Trophoblast cell (in vitro differentiated cells and primary cell): Measurements from ENCODE around the gene RPS6KA3.
A peak's percentile ranks its signal among the peaks of the same experiment; 100 is the strongest.

Source experiments
- DNase-seq, 2 donors: peaks; one replicate each; pipeline ENCODE4 v3.0.0-alpha.2; 2016
- H2AFZ ChIP-seq: 2 replicates; pipeline ENCODE4 v1.6.1; 2013; ENCODE audit warnings: low read length, moderate library complexity, mild to moderate bottlenecking; ENCODE audit not compliant: insufficient read depth, poor library complexity
- H2AK5ac ChIP-seq: 2 replicates; pipeline ENCODE4 v1.6.1; 2013; ENCODE audit warnings: mild to moderate bottlenecking, low read length
- H2BK120ac ChIP-seq: 2 replicates; pipeline ENCODE4 v1.6.1; 2013; ENCODE audit warnings: low read length, mild to moderate bottlenecking, moderate library complexity; ENCODE audit not compliant: insufficient read depth, poor library complexity
- H2BK12ac ChIP-seq: 2 replicates; pipeline ENCODE4 v1.6.1; 2013; ENCODE audit warnings: mild to moderate bottlenecking, low read length, moderate library complexity
- H2BK5ac ChIP-seq: 2 replicates; pipeline ENCODE4 v1.6.1; 2013; ENCODE audit warnings: low read length, low read depth, moderate library complexity, mild to moderate bottlenecking; ENCODE audit not compliant: poor library complexity
- H3K14ac ChIP-seq: 2 replicates; pipeline ENCODE4 v1.6.1; 2013; ENCODE audit warnings: mild to moderate bottlenecking, low read length
- H3K18ac ChIP-seq: 2 replicates; pipeline ENCODE4 v1.6.1; 2013; ENCODE audit warnings: mild to moderate bottlenecking, low read length
- H3K23ac ChIP-seq: 2 replicates; pipeline ENCODE4 v1.6.1; 2013; ENCODE audit warnings: low read length
- H3K27ac ChIP-seq: 2 replicates; pipeline ENCODE4 v1.5.1; 2013; ENCODE audit warnings: low read depth, mild to moderate bottlenecking, inconsistent platforms, low read length, moderate library complexity
- H3K27me3 ChIP-seq: 2 replicates; pipeline ENCODE4 v1.6.1; 2013; ENCODE audit warnings: inconsistent platforms, mild to moderate bottlenecking, low read length, moderate library complexity; ENCODE audit not compliant: insufficient read depth
- H3K36me3 ChIP-seq, 2 experiments: 1 replicate in 1 of 2; 2 replicates in 1 of 2; pipeline ENCODE4 v1.6.1; 2013; ENCODE audit warnings: low read length in 2 of 2, mild to moderate bottlenecking in 2 of 2, moderate library complexity in 1 of 2; ENCODE audit not compliant: insufficient read depth in 2 of 2, control insufficient read depth in 1 of 2
- H3K4ac ChIP-seq: 2 replicates; pipeline ENCODE4 v1.6.1; 2013; ENCODE audit warnings: low read depth, mild to moderate bottlenecking, low read length, moderate library complexity
- H3K4me1 ChIP-seq, 2 experiments: 1 replicate in 1 of 2; 2 replicates in 1 of 2; pipeline ENCODE4 v1.6.1; 2013; ENCODE audit warnings: low read length in 2 of 2, mild to moderate bottlenecking in 2 of 2, moderate library complexity in 1 of 2; ENCODE audit not compliant: insufficient read depth in 2 of 2, control insufficient read depth in 1 of 2
- H3K4me2 ChIP-seq: 2 replicates; pipeline ENCODE4 v1.6.1; 2013; ENCODE audit warnings: inconsistent platforms, mild to moderate bottlenecking, low read length, moderate library complexity
- H3K4me3 ChIP-seq: 2 replicates; pipeline ENCODE4 v1.5.1; 2013; ENCODE audit warnings: mild to moderate bottlenecking, low read depth, low read length, inconsistent platforms
- H3K79me1 ChIP-seq: one replicate; pipeline ENCODE4 v1.6.1; 2013; ENCODE audit warnings: low read length
- H3K79me2 ChIP-seq: 2 replicates; pipeline ENCODE4 v1.6.1; 2013; ENCODE audit warnings: low read length, mild to moderate bottlenecking; ENCODE audit not compliant: control insufficient read depth, insufficient read depth, poor library complexity
- H3K9ac ChIP-seq: 2 replicates; pipeline ENCODE4 v1.6.1; 2013; ENCODE audit warnings: mild to moderate bottlenecking, low read length
- H3K9me3 ChIP-seq: 2 replicates; pipeline ENCODE4 v1.6.1; 2013; ENCODE audit warnings: low read depth, mild to moderate bottlenecking, control low read depth, inconsistent platforms, low read length; ENCODE audit not compliant: insufficient read depth
- H4K12ac ChIP-seq: 2 replicates; pipeline ENCODE4 v1.6.1; 2013; ENCODE audit warnings: low read depth, mild to moderate bottlenecking, low read length, moderate library complexity
- H4K8ac ChIP-seq: 2 replicates; pipeline ENCODE4 v1.6.1; 2013; ENCODE audit warnings: low read depth, mild to moderate bottlenecking, low read length, moderate library complexity
- H4K91ac ChIP-seq: one replicate; pipeline ENCODE4 v1.6.1; 2013; ENCODE audit warnings: low read depth, mild to moderate bottlenecking, low read length, moderate library complexity
- WGBS: extraction: QIAGEN DNeasy Blood & Tissue Kit; methylation state at CpG from one replicate; pipeline ENCODE4 v1.1.7; 2013; ENCODE audit warnings: missing lambda C conversion rate; ENCODE audit not compliant: insufficient read length, insufficient coverage; ENCODE audit errors: extremely low coverage; 5-methylcytosine and 5-hydroxymethylcytosine counted together

The RPS6KA3 gene

GRCh38 chrX:20225488-20225833 is 41.2 kb downstream of the RPS6KA3 start:
- no peak overlapping the region for H3K4me2 ChIP-seq
- no peak overlapping the region for H2BK5ac ChIP-seq
- H4K8ac ChIP-seq, result no peak overlapping the region
- no peak overlapping the region for H4K12ac ChIP-seq
- H3K4ac ChIP-seq, result no peak overlapping the region
- no peaks in the 10 kb centered on the region for H3K27me3 ChIP-seq
- no CpG with 5 or more reads among the region's 1 CpG for WGBS
- no peak for DNase-seq
- H3K4me3 ChIP-seq, result no peak overlapping the region
- no peak overlapping the region for H3K23ac ChIP-seq
- H2BK12ac ChIP-seq, result no peak overlapping the region
- H4K91ac ChIP-seq, result no peak overlapping the region
- H2BK120ac ChIP-seq, result no peak overlapping the region
- no peak overlapping the region for H3K14ac ChIP-seq
- H3K9ac ChIP-seq, result no peak overlapping the region
- H3K79me2 ChIP-seq, result no peaks in the 10 kb centered on the region
- no peak overlapping the region for H3K27ac ChIP-seq
- H2AK5ac ChIP-seq, result no peak overlapping the region
- no peaks in the 10 kb centered on the region for H3K9me3 ChIP-seq
- no peaks in the 10 kb centered on the region for H3K79me1 ChIP-seq
- H3K36me3 ChIP-seq, result peaks cover 0 to 1% of the 10 kb centered on the region in 2 experiments
- H3K4me1 ChIP-seq, result no peaks in the 10 kb centered on the region
- H2AFZ ChIP-seq, result no peak overlapping the region
- no peak overlapping the region for H3K18ac ChIP-seq

- Histone ChIP-seq H3K14ac (no peak overlapping the region), H3K4me2 (no peak overlapping the region), H3K4ac (no peak overlapping the region), H2BK12ac (no peak overlapping the region), H3K79me1 (no peaks in the 10 kb centered on the region), H3K79me2 (no peaks in the 10 kb centered on the region), H3K27ac (no peak overlapping the region), H3K23ac (no peak overlapping the region), H4K91ac (no peak overlapping the region), H3K9me3 (no peaks in the 10 kb centered on the region), H3K27me3 (no peaks in the 10 kb centered on the region), H3K4me1 (no peaks in the 10 kb centered on the region), H3K9ac (no peak overlapping the region), H2AK5ac (no peak overlapping the region), H3K4me3 (no peak overlapping the region), H4K8ac (no peak overlapping the region), H2BK120ac (no peak overlapping the region), H3K36me3 (peaks cover 0 to 1% of the 10 kb centered on the region in 2 experiments), H4K12ac (no peak overlapping the region), H2BK5ac (no peak overlapping the region), H2AFZ (no peak overlapping the region), H3K18ac (no peak overlapping the region)
- WGBS, result no CpG with 5 or more reads among the region's 2 CpGs
- no peak for DNase-seq
Measured at GRCh38 chrX:20224814-20225487, 41.8 kb downstream of the RPS6KA3 start.

- H3K4me2 ChIP-seq, result no peak overlapping the region
- no peak overlapping the region for H3K4me3 ChIP-seq
- H3K27me3 ChIP-seq, result no peaks in the 10 kb centered on the region
- H4K8ac ChIP-seq, result no peak overlapping the region
- no peak overlapping the region for H4K91ac ChIP-seq
- no peak overlapping the region for H2AK5ac ChIP-seq
- H3K23ac ChIP-seq, result no peak overlapping the region
- H3K9me3 ChIP-seq, result no peaks in the 10 kb centered on the region
- no peaks in the 10 kb centered on the region for H3K4me1 ChIP-seq
- H3K18ac ChIP-seq, result no peak overlapping the region
- no peak overlapping the region for H2BK120ac ChIP-seq
- H3K27ac ChIP-seq, result no peak overlapping the region
- no peak overlapping the region for H2BK5ac ChIP-seq
- no peak for DNase-seq
- no peak overlapping the region for H4K12ac ChIP-seq
- no peaks in the 10 kb centered on the region for H3K79me1 ChIP-seq
- no peaks in the 10 kb centered on the region for H3K79me2 ChIP-seq
- no peak overlapping the region for H2BK12ac ChIP-seq
- no peaks in the 10 kb centered on the region for H3K36me3 ChIP-seq
- no peak overlapping the region for H2AFZ ChIP-seq
- H3K14ac ChIP-seq, result no peak overlapping the region
- no CpG with 5 or more reads among the region's 3 CpGs for WGBS
- H3K9ac ChIP-seq, result no peak overlapping the region
- H3K4ac ChIP-seq, result no peak overlapping the region
Measured at GRCh38 chrX:20221902-20222301, 44.8 kb downstream of the RPS6KA3 start.

- H3K27me3 ChIP-seq, result no peaks in the 10 kb centered on the region
- H3K4me3 ChIP-seq, result no peak overlapping the region
- H3K9me3 ChIP-seq, result no peaks in the 10 kb centered on the region
- H3K14ac ChIP-seq, result no peak overlapping the region
- no peak overlapping the region for H3K18ac ChIP-seq
- no peak overlapping the region for H2AFZ ChIP-seq
- no peak overlapping the region for H3K9ac ChIP-seq
- H3K79me1 ChIP-seq, result no peaks in the 10 kb centered on the region
- no peak overlapping the region for H3K23ac ChIP-seq
- H3K36me3 ChIP-seq, result no peaks in the 10 kb centered on the region
- DNase-seq, result peak; percentile 1 to 33
- H3K27ac ChIP-seq, result no peak overlapping the region
- no peak overlapping the region for H2BK12ac ChIP-seq
- H2BK120ac ChIP-seq, result no peak overlapping the region
- H4K12ac ChIP-seq, result no peak overlapping the region
- H3K4me1 ChIP-seq, result no peaks in the 10 kb centered on the region
- no peak overlapping the region for H3K4ac ChIP-seq
- H4K8ac ChIP-seq, result no peak overlapping the region
- no peaks in the 10 kb centered on the region for H3K79me2 ChIP-seq
- no peak overlapping the region for H2BK5ac ChIP-seq
- no CpG with 5 or more reads among the region's 9 CpGs for WGBS
- no peak overlapping the region for H3K4me2 ChIP-seq
- no peak overlapping the region for H4K91ac ChIP-seq
- H2AK5ac ChIP-seq, result no peak overlapping the region
Measured at GRCh38 chrX:20218836-20219505, 47.7 kb downstream of the RPS6KA3 start.
